ENCODE results near the gene PTK7. TPM values are rescaled to one million over a fixed set of nuclear protein-coding genes. Genes with fewer than 3 reads are reported as not detected.

Gene PTK7
- total RNA-seq, 1 experiment from 2014 or later = 105 TPM

GRCh38 chr6:43173591-43174262 is 97.6 kb downstream of the PTK7 start:
- Histone ChIP-seq H2AFZ (ENCODE audit: low read depth, low read length, poor library complexity, severe bottlenecking) (no peak overlapping the region), H3K9me3 (ENCODE audit: control insufficient read depth in 1 of 2, insufficient read depth in 1 of 2, low read depth in 1 of 2, low read length in 2 of 2) (no peaks in the 10 kb centered on the region), H3K4me3 (replicated peaks in 1 of 2; ENCODE audit: low read depth in 1 of 2, low read length in 2 of 2) (peak overlapping the region in 1 of 2 experiments; percentile 48; a peak in 1 of 4 replicates), H3K9ac (ENCODE audit: low read length) (peak overlapping the region; percentile 87; the same call in 1 of the 2 replicates), H3K4me1 (ENCODE audit: control insufficient read depth in 1 of 2, insufficient read depth in 2 of 2, low read length in 2 of 2) (peaks cover 28 to 37% of the 10 kb centered on the region in 2 experiments), H3K27me3 (ENCODE audit: insufficient read depth, low read length) (no peaks in the 10 kb centered on the region), H3K4me2 (ENCODE audit: low read length) (peak overlapping the region; percentile 81), H3K9me2 (ENCODE audit: insufficient read depth) (no peaks in the 10 kb centered on the region), H3K27ac (ENCODE audit: low read depth, low read length) (peak overlapping the region; percentile 87), H3K79me2 (ENCODE audit: insufficient read depth, low read length) (peaks cover 42% of the 10 kb centered on the region), H3K36me3 (ENCODE audit: control insufficient read depth in 1 of 2, insufficient read depth in 2 of 2, low read length in 2 of 2) (peaks cover 19 to 28% of the 10 kb centered on the region in 2 experiments), H4K20me1 (ENCODE audit: insufficient read depth) (no peaks in the 10 kb centered on the region)
- no peak for DNase-seq (ENCODE audit: low read depth, low spot score)
- POLR2A ChIA-PET = interaction anchor here (0.7 to 1.1 kb wide), 3 partner anchors 8 to 195 kb away, joined by 3 to 4 read pairs (median 3); partner anchors contain the start of genes CUL7, CUL9 and PEX6
- intact Hi-C loops (cut with micrococcal nuclease) = loop anchor here (5.0 kb wide), 2 partner anchors 116 to 344 kb away; partner anchors contain the start of genes KLC4, MRPL2, POLR1C and YIPF3
- no peak for ATAC-seq
- CTCF ChIA-PET = interaction anchor here (0.9 to 1.4 kb wide), 4 partner anchors 56 to 322 kb away, joined by 3 to 4 read pairs (median 4); partner anchors contain the start of genes DNPH1 and ZNF318
- RAD21 ChIA-PET (ENCODE audit: low non-redundant PET in 1 of 2, low total read pairs in 2 of 2, uncharacterized antibody in 2 of 2, unreplicated experiment in 2 of 2) = interaction anchor here in 1 of 2 experiments (0.6 kb wide), 1 partner anchor 283 kb away, joined by 3 read pairs; no protein-coding TSS in a partner anchor
- BruUV-seq (replicated peaks) = no TSS peak
- TF ChIP-seq SP1 (IDR thresholded peaks at IDR 0.05; ENCODE audit: low read depth) = no peak
- TF ChIP-seq ZFX (IDR thresholded peaks at IDR 0.05) = no peak
- no peak for TF ChIP-seq EZH2phosphoT487 (IDR thresholded peaks at IDR 0.05; ENCODE audit: borderline replicate concordance)
- no peak for TF ChIP-seq POLR2AphosphoS5 (IDR thresholded peaks at IDR 0.05; ENCODE audit: low read depth, low read length)
- TF ChIP-seq, protein P1, sequence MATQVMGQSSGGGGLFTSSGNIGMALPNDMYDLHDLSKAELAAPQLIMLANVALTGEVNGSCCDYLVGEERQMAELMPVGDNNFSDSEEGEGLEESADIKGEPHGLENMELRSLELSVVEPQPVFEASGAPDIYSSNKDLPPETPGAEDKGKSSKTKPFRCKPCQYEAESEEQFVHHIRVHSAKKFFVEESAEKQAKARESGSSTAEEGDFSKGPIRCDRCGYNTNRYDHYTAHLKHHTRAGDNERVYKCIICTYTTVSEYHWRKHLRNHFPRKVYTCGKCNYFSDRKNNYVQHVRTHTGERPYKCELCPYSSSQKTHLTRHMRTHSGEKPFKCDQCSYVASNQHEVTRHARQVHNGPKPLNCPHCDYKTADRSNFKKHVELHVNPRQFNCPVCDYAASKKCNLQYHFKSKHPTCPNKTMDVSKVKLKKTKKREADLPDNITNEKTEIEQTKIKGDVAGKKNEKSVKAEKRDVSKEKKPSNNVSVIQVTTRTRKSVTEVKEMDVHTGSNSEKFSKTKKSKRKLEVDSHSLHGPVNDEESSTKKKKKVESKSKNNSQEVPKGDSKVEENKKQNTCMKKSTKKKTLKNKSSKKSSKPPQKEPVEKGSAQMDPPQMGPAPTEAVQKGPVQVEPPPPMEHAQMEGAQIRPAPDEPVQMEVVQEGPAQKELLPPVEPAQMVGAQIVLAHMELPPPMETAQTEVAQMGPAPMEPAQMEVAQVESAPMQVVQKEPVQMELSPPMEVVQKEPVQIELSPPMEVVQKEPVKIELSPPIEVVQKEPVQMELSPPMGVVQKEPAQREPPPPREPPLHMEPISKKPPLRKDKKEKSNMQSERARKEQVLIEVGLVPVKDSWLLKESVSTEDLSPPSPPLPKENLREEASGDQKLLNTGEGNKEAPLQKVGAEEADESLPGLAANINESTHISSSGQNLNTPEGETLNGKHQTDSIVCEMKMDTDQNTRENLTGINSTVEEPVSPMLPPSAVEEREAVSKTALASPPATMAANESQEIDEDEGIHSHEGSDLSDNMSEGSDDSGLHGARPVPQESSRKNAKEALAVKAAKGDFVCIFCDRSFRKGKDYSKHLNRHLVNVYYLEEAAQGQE (IDR thresholded peaks at IDR 0.05; ENCODE audit: low read depth) = no peak
- TF ChIP-seq TCF7L2 (IDR thresholded peaks at IDR 0.05; ENCODE audit: borderline replicate concordance, extremely low read depth, insufficient read depth, insufficient read length) = no peak
- TF ChIP-seq EZH2 (IDR thresholded peaks at IDR 0.05) = no peak
- no peak for TF ChIP-seq FOSL1 (IDR thresholded peaks at IDR 0.05; ENCODE audit: low read depth)
- no peak for TF ChIP-seq ATF3 (IDR thresholded peaks at IDR 0.05)
- no peak for TF ChIP-seq ELF1 (IDR thresholded peaks at IDR 0.05; ENCODE audit: borderline replicate concordance, low read depth)
- no peak for TF ChIP-seq POLR2A (IDR thresholded peaks at IDR 0.05; ENCODE audit: borderline replicate concordance, extremely low read depth, insufficient read depth, insufficient read length)
- TF ChIP-seq CEBPB (IDR thresholded peaks at IDR 0.05; ENCODE audit: low read depth) = no peak
